22Rv1 (cell line): ENCODE data around the gene NRSN1.
"Not testable (repeated sequence)": the region's sequence is repeated elsewhere in the genome, so short reads cannot be mapped to it uniquely, and the experiment has no call there.

Experiments used
- H3K27ac ChIP-seq: fragments of 450-650 bp; 2 replicates; pipeline ENCODE4 v1.5.1; 2017
- CTCF ChIP-seq: fragments of 450-650 bp; IDR thresholded peaks from 2 replicates; pipeline ENCODE4 v1.5.1; 2017; ENCODE audit warnings: mild to moderate bottlenecking
- ZFX ChIP-seq: fragments of 450-650 bp; IDR thresholded peaks from 2 replicates; pipeline ENCODE4 v1.6.1; 2017; ENCODE audit warnings: antibody characterized with exemption, borderline replicate concordance

The NRSN1 gene

GRCh38 chr6:24139639-24140038, 13.6 kb downstream of the NRSN1 start:
- H3K27ac ChIP-seq, result no peak overlapping the region
- TF ChIP-seq CTCF, result no peak
- TF ChIP-seq ZFX, result no peak

DNA sequence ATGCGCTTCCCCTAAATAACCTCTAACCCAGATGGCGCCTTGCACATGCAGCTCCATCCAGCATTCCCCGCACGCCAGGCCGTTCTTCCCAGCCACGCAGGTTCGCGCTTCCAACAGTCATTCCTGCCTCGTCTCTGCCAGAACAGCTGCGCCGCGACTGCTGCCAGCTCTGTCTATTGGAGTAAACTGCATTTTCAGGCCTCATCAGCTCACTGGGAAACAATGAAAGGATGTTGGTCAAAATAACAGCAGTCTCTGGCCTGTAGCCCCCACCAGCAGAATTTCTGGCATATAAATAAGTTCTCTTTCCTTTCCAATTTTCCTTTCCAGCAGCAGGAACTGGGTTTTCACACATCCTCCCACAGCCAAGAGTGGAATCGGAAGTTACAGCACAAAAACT, 14.6 kb downstream of the NRSN1 start:
- no peak for TF ChIP-seq CTCF
- TF ChIP-seq ZFX, result no peak
- H3K27ac ChIP-seq, result no peak overlapping the region

GRCh38 chr6:24142733-24143132, 16.7 kb downstream of the NRSN1 start:
- H3K27ac ChIP-seq, result not testable (repeated sequence)

- TF ChIP-seq CTCF, result no peak
- TF ChIP-seq ZFX, result no peak
- H3K27ac ChIP-seq, result no peak overlapping the region
These were observed 19.7 kb downstream of the NRSN1 start for GRCh38 chr6:24145690-24146131.

GRCh38 chr6:24146871-24147270, 20.9 kb downstream of the NRSN1 start:
- no peak for TF ChIP-seq ZFX
- TF ChIP-seq CTCF, result no peak
- H3K27ac ChIP-seq, result no peak overlapping the region

GRCh38 chr6:24147511-24148153, 21.6 kb downstream of the NRSN1 start:
- TF ChIP-seq CTCF (no peak), ZFX (no peak)
- H3K27ac ChIP-seq, result no peak overlapping the region

DNA sequence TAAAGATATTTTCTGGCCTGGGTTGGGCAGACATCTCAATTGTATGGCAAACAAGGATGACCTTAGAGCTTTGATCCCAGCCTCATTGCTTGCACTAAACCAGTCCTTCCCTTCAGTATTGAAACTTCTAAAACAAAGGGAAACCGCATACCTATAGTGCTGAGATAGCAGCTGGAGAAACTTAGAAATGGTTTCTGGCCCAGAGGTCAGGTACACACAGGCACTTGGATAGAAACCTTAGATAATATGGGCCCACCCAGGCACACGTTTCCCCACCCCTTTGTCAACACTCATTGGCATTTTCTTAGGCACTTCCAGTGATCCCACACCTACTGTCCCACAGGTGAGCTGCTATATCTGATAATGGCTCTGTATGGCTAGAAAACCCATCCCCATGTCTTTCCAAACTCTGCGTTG, 22.1 kb downstream of the NRSN1 start:
- TF ChIP-seq CTCF (no peak), ZFX (no peak)
- H3K27ac ChIP-seq, result no peak overlapping the region

DNA sequence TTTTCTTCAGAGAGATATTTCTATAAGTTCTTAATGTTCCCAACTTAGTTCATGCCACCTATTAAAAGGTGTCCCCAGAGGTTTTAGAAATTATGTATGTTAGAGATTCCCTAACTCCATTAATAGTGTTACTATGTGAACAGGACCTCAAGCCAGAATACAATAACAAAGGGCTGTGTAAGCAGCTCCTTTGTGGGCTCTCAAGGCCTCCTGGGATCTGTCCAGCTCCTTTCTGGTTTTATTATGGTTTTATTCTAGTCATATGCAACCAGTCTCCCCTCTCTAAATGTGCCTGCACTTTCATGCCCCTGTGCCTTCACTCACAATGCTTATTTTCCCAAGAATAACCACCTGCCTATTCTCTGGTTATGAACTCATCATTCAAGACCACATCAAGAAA, 22.7 kb downstream of the NRSN1 start:
- no peak for TF ChIP-seq ZFX
- H3K27ac ChIP-seq, result no peak overlapping the region
